Suprapubic skin (tissue), 4 donors: ENCODE results near the gene KCNE2. TPM values are rescaled to one million over a fixed set of nuclear protein-coding genes. Genes with fewer than 3 reads are reported as not detected.
A peak's percentile ranks its signal among the peaks of the same experiment; 100 is the strongest.

Source experiments
- DNase-seq, 2 donors: peaks; one replicate each; pipeline ENCODE4 v3.0.0-alpha.2; 2019; ENCODE audit warnings: low spot score in 2 of 2
- H3K27ac ChIP-seq: fragments of 200-600 bp; sonication (generic); one replicate; pipeline ENCODE4 v1.5.1; 2019
- H3K27me3 ChIP-seq: fragments of 200-600 bp; sonication (generic); one replicate; pipeline ENCODE4 v1.5.1; 2019
- H3K36me3 ChIP-seq: fragments of 200-600 bp; sonication (generic); one replicate; pipeline ENCODE4 v1.5.1; 2019
- H3K4me1 ChIP-seq: fragments of 200-600 bp; sonication (generic); one replicate; pipeline ENCODE4 v1.5.1; 2019
- H3K4me3 ChIP-seq: fragments of 200-600 bp; sonication (generic); one replicate; pipeline ENCODE4 v1.5.1; 2019; ENCODE audit warnings: mild to moderate bottlenecking
- H3K9me3 ChIP-seq: fragments of 200-600 bp; sonication (generic); one replicate; pipeline ENCODE4 v1.5.1; 2019
- CTCF ChIP-seq, 2 donors: fragments of 200-600 bp in 1 of 2; fragments of 450-650 bp in 1 of 2; sonication (generic) in 1 of 2; IDR thresholded peaks; one replicate each; pipeline ENCODE4 v1.5.1; 2016 to 2019; ENCODE audit warnings: antibody characterized with exemption in 2 of 2, mild to moderate bottlenecking in 1 of 2, moderate library complexity in 1 of 2
- EP300 ChIP-seq: sonication (generic); formaldehyde crosslinking; IDR thresholded peaks from one replicate; pipeline ENCODE4 v1.6.1; 2017; ENCODE audit warnings: antibody characterized with exemption
- POLR2A ChIP-seq, 2 donors: fragments of 450-650 bp; IDR thresholded peaks; one replicate each; pipeline ENCODE4 v1.6.1; 2017; ENCODE audit warnings: antibody characterized with exemption in 2 of 2, mild to moderate bottlenecking in 2 of 2, moderate library complexity in 2 of 2
- POLR2AphosphoS5 ChIP-seq, 3 donors: sonication (generic); formaldehyde crosslinking; IDR thresholded peaks; one replicate each; pipeline ENCODE4 v1.6.1; 2017; ENCODE audit warnings: antibody characterized with exemption in 3 of 3
- WGBS: methylation state at CpG from one replicate; pipeline ENCODE4 v1.1.5; 2018; 5-methylcytosine and 5-hydroxymethylcytosine counted together
- total RNA-seq, 4 donors: library from RNA; depleted of rRNA; stranded (reverse); fragments of >200 nt; gene quantifications; one replicate each; pipeline ENCODE4 v1.1.0, GENCODE V29; 2016

Gene KCNE2
- total RNA-seq, 4 donors from 2014 or later, result not detected

DNA sequence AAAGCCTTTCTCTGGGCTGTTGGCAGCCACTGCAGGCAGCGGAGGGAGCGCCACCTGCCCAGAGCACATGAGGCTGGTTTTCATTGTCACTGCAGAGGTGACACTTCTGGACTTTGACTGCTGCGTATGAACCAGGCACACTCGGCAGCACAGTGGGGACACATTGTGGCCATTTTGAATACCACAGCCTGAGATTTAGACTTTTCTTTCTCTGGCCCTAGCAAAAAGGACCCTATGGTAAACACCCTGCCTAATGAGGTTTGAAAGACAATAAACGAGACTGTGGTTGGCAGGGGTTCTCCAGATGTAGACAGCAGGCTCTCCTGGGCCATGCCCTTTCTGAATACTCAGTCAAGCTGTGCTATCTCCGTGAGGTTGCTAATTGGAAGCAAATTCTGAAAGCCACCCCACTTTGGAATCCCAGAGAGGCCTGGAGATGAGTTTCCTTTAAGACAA, 12.0 kb upstream of the KCNE2 start:
- H3K27ac ChIP-seq, result no peak overlapping the region
- peak in 1 of 2 donors; percentile 74 for DNase-seq
- H3K4me1 ChIP-seq, result peaks cover 2% of the 10 kb centered on the region
- WGBS, result 32% methylated on average over 6 of the region's 6 CpGs
- peak; percentile 40 to 51 for TF ChIP-seq CTCF (IDR thresholded peaks at IDR 0.05)
- TF ChIP-seq POLR2AphosphoS5 (IDR thresholded peaks at IDR 0.05), result no peak
- H3K9me3 ChIP-seq, result no peaks in the 10 kb centered on the region
- no peak overlapping the region for H3K4me3 ChIP-seq
- H3K36me3 ChIP-seq, result no peaks in the 10 kb centered on the region
- H3K27me3 ChIP-seq, result peaks cover 7% of the 10 kb centered on the region

- Histone ChIP-seq H3K4me1 (peaks cover 2% of the 10 kb centered on the region), H3K4me3 (no peak overlapping the region), H3K9me3 (no peaks in the 10 kb centered on the region), H3K36me3 (no peaks in the 10 kb centered on the region), H3K27ac (no peak overlapping the region), H3K27me3 (peaks cover 8% of the 10 kb centered on the region)
- 85% methylated on average over 4 of the region's 4 CpGs for WGBS
- peak in 1 of 2 donors; percentile 13 for DNase-seq
- TF ChIP-seq EP300 (no peak), POLR2A (IDR thresholded peaks at IDR 0.05) (no peak), CTCF (IDR thresholded peaks at IDR 0.05) (no peak), POLR2AphosphoS5 (IDR thresholded peaks at IDR 0.05) (no peak)
Observed at GRCh38 chr21:34352556-34352955, 11.2 kb upstream of the KCNE2 start.

- Histone ChIP-seq H3K36me3 (no peaks in the 10 kb centered on the region), H3K4me3 (no peak overlapping the region), H3K27me3 (peaks cover 8% of the 10 kb centered on the region), H3K9me3 (no peaks in the 10 kb centered on the region), H3K4me1 (peaks cover 2% of the 10 kb centered on the region), H3K27ac (no peak overlapping the region)
- DNase-seq, result no peak
- WGBS, result 91% methylated on average over 6 of the region's 6 CpGs
- TF ChIP-seq CTCF (IDR thresholded peaks at IDR 0.05) (no peak), EP300 (no peak), POLR2AphosphoS5 (IDR thresholded peaks at IDR 0.05) (no peak), POLR2A (IDR thresholded peaks at IDR 0.05) (no peak)
Observed at GRCh38 chr21:34353182-34353581, 10.6 kb upstream of the KCNE2 start.

DNA sequence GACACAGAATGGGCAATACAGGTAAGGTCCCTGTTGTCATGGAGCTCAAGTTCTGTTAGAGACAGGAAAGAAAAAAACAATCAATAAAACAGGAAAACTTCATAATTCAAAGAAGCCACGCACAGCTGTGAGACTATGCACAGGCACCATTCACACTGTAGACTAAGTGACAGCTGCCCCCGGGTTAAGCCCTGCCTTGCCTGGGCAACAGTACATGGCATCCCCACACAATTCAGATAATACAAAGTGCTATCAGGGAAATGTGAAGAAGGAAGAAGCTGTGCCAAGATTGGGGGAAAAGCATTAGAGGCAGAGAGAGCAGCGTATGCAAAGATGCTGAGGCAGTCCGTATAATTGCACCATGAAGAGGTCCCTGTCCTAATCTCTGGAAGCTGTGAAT, 9.0 kb upstream of the KCNE2 start:
- Histone ChIP-seq H3K36me3 (no peaks in the 10 kb centered on the region), H3K27ac (no peak overlapping the region), H3K9me3 (no peaks in the 10 kb centered on the region), H3K4me1 (peaks cover 2% of the 10 kb centered on the region), H3K27me3 (peaks cover 8% of the 10 kb centered on the region), H3K4me3 (no peak overlapping the region)
- TF ChIP-seq POLR2AphosphoS5 (IDR thresholded peaks at IDR 0.05) (no peak), POLR2A (IDR thresholded peaks at IDR 0.05) (no peak), EP300 (no peak), CTCF (IDR thresholded peaks at IDR 0.05) (no peak)
- peak in 1 of 2 donors; percentile 54 for DNase-seq
- 83% methylated on average over 4 of the region's 4 CpGs for WGBS

- H3K4me1 ChIP-seq, result peaks cover 2% of the 10 kb centered on the region
- H3K27me3 ChIP-seq, result peaks cover 10% of the 10 kb centered on the region
- 96% methylated on average over 5 of the region's 5 CpGs for WGBS
- H3K9me3 ChIP-seq, result no peaks in the 10 kb centered on the region
- H3K36me3 ChIP-seq, result no peaks in the 10 kb centered on the region
- DNase-seq, result peak in 1 of 2 donors; percentile 7
- H3K4me3 ChIP-seq, result no peak overlapping the region
- no peak overlapping the region for H3K27ac ChIP-seq
- TF ChIP-seq POLR2AphosphoS5 (IDR thresholded peaks at IDR 0.05), result no peak
- no peak for TF ChIP-seq POLR2A (IDR thresholded peaks at IDR 0.05)
- no peak for TF ChIP-seq EP300
- TF ChIP-seq CTCF (IDR thresholded peaks at IDR 0.05), result no peak
Observed at GRCh38 chr21:34355570-34355969, 8.2 kb upstream of the KCNE2 start.
